Activated B cell treated with CpG ODN at 0.5 μM for 24 hours (primary cell): Measurements from ENCODE around the gene GTF3C6. TPM values are rescaled to one million over a fixed set of nuclear protein-coding genes. Genes with fewer than 3 reads are reported as not detected.

Experiments
- ATAC-seq: fragments of 200-7000 bp; cut with Tn5 transposase; one replicate; pipeline ENCODE4 v1.10.0; 2021; ENCODE audit warnings: low read depth, mild to moderate bottlenecking, moderate library complexity
- CTCF ChIA-PET: fragments of 350-600 bp; sonication (Branson Sonifier 250); formaldehyde crosslinking; loops from one replicate; lab custom pipeline; 2021; ENCODE audit warnings: antibody characterized with exemption; lab: Charles Lee
- POLR2A ChIA-PET: fragments of 350-600 bp; sonication (Branson Sonifier 250); formaldehyde crosslinking; loops from one replicate; lab custom pipeline; 2021; ENCODE audit warnings: antibody characterized with exemption; lab: Charles Lee
- DNase-seq: peaks from one replicate; pipeline ENCODE4 v3.0.0; 2022
- H3K27ac Mint-ChIP-seq: one replicate; pipeline ENCODE4 v1.8.0; 2020; ENCODE audit warnings: mixed read lengths
- H3K27me3 Mint-ChIP-seq: one replicate; pipeline ENCODE4 v1.8.0; 2021; ENCODE audit warnings: mixed read lengths
- H3K36me3 Mint-ChIP-seq: one replicate; pipeline ENCODE4 v1.8.0; 2021; ENCODE audit warnings: low read depth, mixed read lengths
- H3K4me1 Mint-ChIP-seq: one replicate; pipeline ENCODE4 v1.8.0; 2021; ENCODE audit warnings: mixed read lengths
- H3K4me3 Mint-ChIP-seq: one replicate; pipeline ENCODE4 v1.8.0; 2020; ENCODE audit warnings: mild to moderate bottlenecking, mixed read lengths
- H3K9me3 Mint-ChIP-seq: one replicate; pipeline ENCODE4 v1.8.0; 2020; ENCODE audit warnings: mixed read lengths
- intact Hi-C: fragments of 100-400 bp; cut with micrococcal nuclease; formaldehyde crosslinking; loops from one replicate; pipeline ENCODE4 v1.15.1; 2024
- total RNA-seq: library from RNA; stranded (reverse); gene quantifications from 2 replicates; pipeline ENCODE4 v1.2.3, GENCODE V29; 2022
- TF ChIP-seq, protein P1 (sequence below): fragments of 200-600 bp; IDR thresholded peaks from one replicate; pipeline ENCODE4 v1.8.0; 2022; ENCODE audit warnings: antibody characterized with exemption, mild to moderate bottlenecking

GTF3C6 gene
- total RNA-seq, 1 donor from 2014 or later, result 76.7 TPM

DNA sequence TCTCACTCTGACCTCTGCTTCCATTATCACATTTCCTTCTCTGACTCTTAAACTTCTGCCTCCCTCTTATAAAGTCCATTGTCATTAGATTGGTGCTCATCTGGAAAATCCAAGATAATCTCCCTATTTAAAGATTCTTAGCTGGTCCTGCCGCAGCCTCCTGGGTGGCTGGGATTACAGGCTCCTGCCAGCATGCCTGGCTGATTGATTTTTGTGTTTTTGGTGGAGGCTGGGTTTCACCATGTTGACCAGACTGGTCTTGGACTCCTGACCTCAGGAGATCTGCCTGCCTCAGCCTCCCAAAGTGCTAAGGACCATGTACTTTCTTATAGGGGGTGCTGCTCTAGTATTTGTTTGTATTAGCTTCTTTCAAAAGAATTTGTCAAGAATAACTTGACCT, 18.1 kb downstream of the GTF3C6 start:
- ChIA-PET POLR2A (interaction anchor here (0.7 to 1.1 kb wide), 4 partner anchors 16 to 165 kb away, joined by 3 to 4 read pairs (median 4); partner anchors contain the start of gene AMD1), CTCF (no interaction called here)
- Mint-ChIP-seq H3K4me3 (no peak overlapping the region), H3K27ac (no peak overlapping the region), H3K36me3 (peaks cover 10% of the 10 kb centered on the region), H3K9me3 (no peaks in the 10 kb centered on the region), H3K27me3 (no peaks in the 10 kb centered on the region), H3K4me1 (peaks cover 10% of the 10 kb centered on the region)
- intact Hi-C loops, result no loop called here
- DNase-seq, result no peak
- ATAC-seq, result no peak
- TF ChIP-seq, protein P1, sequence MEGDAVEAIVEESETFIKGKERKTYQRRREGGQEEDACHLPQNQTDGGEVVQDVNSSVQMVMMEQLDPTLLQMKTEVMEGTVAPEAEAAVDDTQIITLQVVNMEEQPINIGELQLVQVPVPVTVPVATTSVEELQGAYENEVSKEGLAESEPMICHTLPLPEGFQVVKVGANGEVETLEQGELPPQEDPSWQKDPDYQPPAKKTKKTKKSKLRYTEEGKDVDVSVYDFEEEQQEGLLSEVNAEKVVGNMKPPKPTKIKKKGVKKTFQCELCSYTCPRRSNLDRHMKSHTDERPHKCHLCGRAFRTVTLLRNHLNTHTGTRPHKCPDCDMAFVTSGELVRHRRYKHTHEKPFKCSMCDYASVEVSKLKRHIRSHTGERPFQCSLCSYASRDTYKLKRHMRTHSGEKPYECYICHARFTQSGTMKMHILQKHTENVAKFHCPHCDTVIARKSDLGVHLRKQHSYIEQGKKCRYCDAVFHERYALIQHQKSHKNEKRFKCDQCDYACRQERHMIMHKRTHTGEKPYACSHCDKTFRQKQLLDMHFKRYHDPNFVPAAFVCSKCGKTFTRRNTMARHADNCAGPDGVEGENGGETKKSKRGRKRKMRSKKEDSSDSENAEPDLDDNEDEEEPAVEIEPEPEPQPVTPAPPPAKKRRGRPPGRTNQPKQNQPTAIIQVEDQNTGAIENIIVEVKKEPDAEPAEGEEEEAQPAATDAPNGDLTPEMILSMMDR, result no peak

DNA sequence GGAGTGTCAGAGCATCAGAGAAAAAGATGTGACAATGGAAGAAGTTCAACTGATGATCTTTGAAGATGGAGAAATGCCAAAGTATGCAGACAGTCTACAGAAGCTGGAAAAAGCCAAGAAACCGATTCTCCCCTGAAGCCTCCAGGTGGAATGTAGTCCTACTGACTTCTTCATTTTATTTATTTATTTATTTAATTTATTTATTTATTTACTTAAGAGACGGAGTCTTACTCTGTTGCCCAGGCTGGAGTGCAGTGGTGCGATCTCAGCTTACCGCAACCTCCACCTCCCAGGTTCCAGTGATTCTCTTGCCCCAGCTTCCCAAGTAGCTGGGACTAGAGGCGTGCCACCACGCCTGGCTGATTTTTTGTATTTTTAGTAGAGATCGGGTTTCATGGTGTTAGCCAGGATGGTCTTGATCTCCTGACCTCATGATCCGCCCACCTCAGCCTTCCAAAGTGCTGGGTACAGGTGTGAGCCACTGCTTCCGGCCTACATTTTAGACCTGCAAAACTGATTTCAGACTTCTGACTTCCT, 21.1 kb downstream of the GTF3C6 start:
- ATAC-seq (no peak), DNase-seq (no peak)
- Mint-ChIP-seq H3K36me3 (peaks cover 27% of the 10 kb centered on the region), H3K9me3 (no peaks in the 10 kb centered on the region), H3K27ac (no peak overlapping the region), H3K4me3 (peak overlapping the region; percentile 54), H3K27me3 (no peaks in the 10 kb centered on the region), H3K4me1 (peaks cover 31% of the 10 kb centered on the region)
- CTCF ChIA-PET, result no interaction called here
- POLR2A ChIA-PET, result no interaction called here
- TF ChIP-seq, protein P1, result no peak
- intact Hi-C loops, result loop anchor here (5.0 to 10.0 kb wide), 3 partner anchors 387 to 1287 kb away; partner anchors contain the start of genes AK9 and FIG4

DNA sequence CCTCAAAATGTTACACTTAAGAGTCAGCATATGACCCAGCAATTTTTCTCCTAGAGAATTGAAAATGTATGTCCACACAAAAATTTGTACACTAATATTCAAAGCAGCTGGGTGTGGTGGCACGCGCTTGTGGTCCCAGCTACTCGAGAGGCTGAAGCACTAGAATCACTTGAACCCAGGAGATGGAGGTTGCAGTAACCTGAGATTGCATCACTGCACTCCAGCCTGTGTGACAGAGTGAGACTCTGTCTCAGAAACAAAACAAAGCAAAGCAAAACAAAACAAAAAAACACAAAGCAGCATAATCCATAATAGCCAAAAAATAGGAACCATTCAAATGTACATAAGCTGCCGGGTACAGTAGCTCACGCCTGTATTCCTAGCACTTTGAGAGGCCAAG, 21.7 kb downstream of the GTF3C6 start:
- Mint-ChIP-seq H3K4me3 (peak overlapping the region; percentile 57), H3K9me3 (no peaks in the 10 kb centered on the region), H3K27ac (no peak overlapping the region), H3K4me1 (peaks cover 33% of the 10 kb centered on the region), H3K27me3 (no peaks in the 10 kb centered on the region), H3K36me3 (peaks cover 31% of the 10 kb centered on the region)
- ATAC-seq, result no peak
- intact Hi-C loops, result loop anchor here (5.0 to 10.0 kb wide), 3 partner anchors 388 to 1288 kb away; partner anchors contain the start of genes AK9 and FIG4
- POLR2A ChIA-PET, result no interaction called here
- CTCF ChIA-PET, result no interaction called here
- DNase-seq, result no peak
- TF ChIP-seq, protein P1, result no peak

DNA sequence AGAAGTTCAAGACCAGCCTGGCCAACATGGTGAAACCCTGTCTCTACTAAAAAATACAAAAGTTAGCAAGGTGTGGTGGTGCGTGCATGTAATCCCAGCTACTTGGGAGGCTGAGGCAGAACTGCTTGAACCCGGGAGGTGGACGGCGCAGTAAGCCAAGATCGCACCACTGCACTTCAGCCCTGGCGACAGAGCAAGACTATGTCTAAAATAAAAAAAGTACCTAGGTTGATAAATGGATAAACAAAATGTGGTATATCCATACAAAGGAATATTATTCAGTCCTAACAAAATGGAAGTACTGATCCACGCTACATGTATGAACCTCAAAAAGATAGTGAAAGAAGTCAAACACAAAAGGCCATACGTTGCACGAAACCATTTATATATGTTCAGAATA, 22.1 kb downstream of the GTF3C6 start:
- DNase-seq (no peak), ATAC-seq (no peak)
- intact Hi-C loops, result loop anchor here (1.0 to 10.0 kb wide), 6 partner anchors 22 to 1288 kb away; partner anchors contain the start of genes AK9, AMD1, CDK19 and FIG4
- H3K36me3 Mint-ChIP-seq, result peaks cover 35% of the 10 kb centered on the region
- peaks cover 33% of the 10 kb centered on the region for H3K4me1 Mint-ChIP-seq
- ChIA-PET CTCF (no interaction called here), POLR2A (no interaction called here)
- no peaks in the 10 kb centered on the region for H3K9me3 Mint-ChIP-seq
- H3K27ac Mint-ChIP-seq, result peak overlapping the region; percentile 98
- H3K27me3 Mint-ChIP-seq, result no peaks in the 10 kb centered on the region
- peak overlapping the region; percentile 95 for H3K4me3 Mint-ChIP-seq
- TF ChIP-seq, protein P1, result no peak

DNA sequence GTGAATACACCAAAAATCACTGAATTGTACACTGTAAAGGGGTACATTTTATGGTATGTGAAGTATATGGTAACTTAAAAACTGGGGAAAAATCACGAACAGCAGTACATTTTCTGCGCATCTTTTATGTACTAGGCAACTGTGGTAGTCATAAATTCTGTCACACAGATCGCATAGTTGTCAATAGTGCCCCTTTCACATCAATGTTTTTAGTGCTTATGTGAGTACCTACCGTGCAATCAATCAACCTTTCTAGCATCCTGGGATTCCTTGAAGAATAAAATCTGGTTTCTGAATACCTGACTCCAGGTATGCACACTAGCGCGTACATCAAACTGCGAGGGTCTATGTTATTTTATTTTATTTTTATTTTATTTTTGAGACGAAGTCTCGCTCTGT, 22.7 kb downstream of the GTF3C6 start:
- ATAC-seq (no peak), DNase-seq (no peak)
- intact Hi-C loops, result loop anchor here (1.0 to 10.0 kb wide), 6 partner anchors 23 to 1289 kb away; partner anchors contain the start of genes AK9, AMD1, CDK19 and FIG4
- Mint-ChIP-seq H3K4me1 (peaks cover 37% of the 10 kb centered on the region), H3K4me3 (peak overlapping the region; percentile 95), H3K27me3 (no peaks in the 10 kb centered on the region), H3K36me3 (peaks cover 41% of the 10 kb centered on the region), H3K9me3 (no peaks in the 10 kb centered on the region), H3K27ac (peak overlapping the region; percentile 98)
- TF ChIP-seq, protein P1, result no peak
- POLR2A ChIA-PET, result interaction anchor here (0.6 to 2.6 kb wide), 10 partner anchors 23 to 625 kb away, joined by 3 to 39 read pairs (median 4); partner anchors contain the start of genes AMD1, CDK19, GTF3C6 and TRAF3IP2
- CTCF ChIA-PET, result interaction anchor here (2.6 kb wide), 1 partner anchor 299 kb away, joined by 11 read pairs; no protein-coding TSS in a partner anchor
